SJSA1 (cell line): ENCODE results near the gene MUC2. TPM values are rescaled to one million over a fixed set of nuclear protein-coding genes. Genes with fewer than 3 reads are reported as not detected.

ENCODE experiments used
- DNase-seq, 2 experiments: peaks; one replicate each; pipeline ENCODE4 v3.0.0-alpha.2; 2015 to 2020; ENCODE audit warnings: low spot score in 2 of 2, low read depth in 1 of 2
- H3K27ac ChIP-seq: fragments of 250-450 bp; sonication (Bioruptor Pico); 2 replicates; pipeline ENCODE4 v1.5.1; 2020; ENCODE audit warnings: mild to moderate bottlenecking, moderate library complexity
- H3K27me3 ChIP-seq: fragments of 250-450 bp; sonication (Bioruptor Pico); replicated peaks from 2 replicates; pipeline ENCODE4 v1.5.1; 2020; ENCODE audit warnings: mild to moderate bottlenecking, moderate library complexity
- H3K36me3 ChIP-seq: fragments of 250-450 bp; sonication (Bioruptor Pico); 2 replicates; pipeline ENCODE4 v1.5.1; 2020; ENCODE audit warnings: mild to moderate bottlenecking
- H3K4me1 ChIP-seq: fragments of 250-450 bp; sonication (Bioruptor Pico); replicated peaks from 2 replicates; pipeline ENCODE4 v1.6.1; 2021; ENCODE audit warnings: mild to moderate bottlenecking
- H3K4me3 ChIP-seq: fragments of 250-450 bp; sonication (Bioruptor Pico); 2 replicates; pipeline ENCODE4 v1.5.1; 2020; ENCODE audit warnings: mild to moderate bottlenecking
- H3K9me3 ChIP-seq: fragments of 250-450 bp; sonication (Bioruptor Pico); replicated peaks from 2 replicates; pipeline ENCODE4 v1.5.1; 2020; ENCODE audit warnings: mild to moderate bottlenecking
- total RNA-seq: library from RNA; depleted of rRNA; stranded (reverse); fragments of >200 nt; shearing (Covaris generic); gene quantifications from 2 replicates; pipeline ENCODE4 v1.2.3, GENCODE V29; 2014

Gene MUC2
- total RNA-seq, 1 experiment from 2014 or later, result not detected

- H3K4me1 ChIP-seq, result peaks cover 11% of the 10 kb centered on the region
- H3K4me3 ChIP-seq, result no peak overlapping the region
- H3K9me3 ChIP-seq, result no peaks in the 10 kb centered on the region
- DNase-seq, result no peak
- H3K27me3 ChIP-seq, result no peaks in the 10 kb centered on the region
- no peaks in the 10 kb centered on the region for H3K36me3 ChIP-seq
- no peak overlapping the region for H3K27ac ChIP-seq
Observed at GRCh38 chr11:1064167-1064566, 10.5 kb upstream of the MUC2 start.

GRCh38 chr11:1067812-1068496, 6.7 kb upstream of the MUC2 start:
- H3K27me3 ChIP-seq, result no peaks in the 10 kb centered on the region
- no peak for DNase-seq
- peaks cover 11% of the 10 kb centered on the region for H3K4me1 ChIP-seq
- no peaks in the 10 kb centered on the region for H3K9me3 ChIP-seq
- no peak overlapping the region for H3K27ac ChIP-seq
- H3K4me3 ChIP-seq, result no peak overlapping the region
- no peaks in the 10 kb centered on the region for H3K36me3 ChIP-seq

- no peaks in the 10 kb centered on the region for H3K36me3 ChIP-seq
- peaks cover 22% of the 10 kb centered on the region for H3K4me1 ChIP-seq
- no peaks in the 10 kb centered on the region for H3K9me3 ChIP-seq
- H3K4me3 ChIP-seq, result no peak overlapping the region
- H3K27me3 ChIP-seq, result no peaks in the 10 kb centered on the region
- DNase-seq, result no peak
- no peak overlapping the region for H3K27ac ChIP-seq
Observed at GRCh38 chr11:1069740-1070139, 4.9 kb upstream of the MUC2 start.

GRCh38 chr11:1070594-1071462, 3.8 kb upstream of the MUC2 start:
- H3K27me3 ChIP-seq, result no peaks in the 10 kb centered on the region
- no peak overlapping the region for H3K4me3 ChIP-seq
- DNase-seq, result no peak
- H3K36me3 ChIP-seq, result no peaks in the 10 kb centered on the region
- peaks cover 22% of the 10 kb centered on the region for H3K4me1 ChIP-seq
- H3K27ac ChIP-seq, result no peak overlapping the region
- H3K9me3 ChIP-seq, result no peaks in the 10 kb centered on the region

- H3K36me3 ChIP-seq, result no peaks in the 10 kb centered on the region
- no peak overlapping the region for H3K27ac ChIP-seq
- H3K4me1 ChIP-seq, result peaks cover 22% of the 10 kb centered on the region
- no peaks in the 10 kb centered on the region for H3K27me3 ChIP-seq
- no peaks in the 10 kb centered on the region for H3K9me3 ChIP-seq
- no peak overlapping the region for H3K4me3 ChIP-seq
- DNase-seq, result no peak
Observed at GRCh38 chr11:1071571-1072115, 3.0 kb upstream of the MUC2 start.

GRCh38 chr11:1072116-1072820, 2.4 kb upstream of the MUC2 start:
- H3K36me3 ChIP-seq, result no peaks in the 10 kb centered on the region
- no peaks in the 10 kb centered on the region for H3K27me3 ChIP-seq
- H3K4me3 ChIP-seq, result no peak overlapping the region
- DNase-seq, result peak; percentile 20 to 50
- no peaks in the 10 kb centered on the region for H3K9me3 ChIP-seq
- H3K27ac ChIP-seq, result no peak overlapping the region
- H3K4me1 ChIP-seq, result peaks cover 22% of the 10 kb centered on the region

- no peak for DNase-seq
- Histone ChIP-seq H3K36me3 (no peaks in the 10 kb centered on the region), H3K27me3 (no peaks in the 10 kb centered on the region), H3K4me1 (peaks cover 22% of the 10 kb centered on the region), H3K27ac (peak overlapping the region; percentile 20), H3K9me3 (no peaks in the 10 kb centered on the region), H3K4me3 (no peak overlapping the region)
Observed at GRCh38 chr11:1072821-1073231, 1.8 kb upstream of the MUC2 start.

GRCh38 chr11:1073261-1073724, 1.4 kb upstream of the MUC2 start:
- Histone ChIP-seq H3K4me1 (peaks cover 22% of the 10 kb centered on the region), H3K36me3 (no peaks in the 10 kb centered on the region), H3K27me3 (no peaks in the 10 kb centered on the region), H3K9me3 (no peaks in the 10 kb centered on the region), H3K4me3 (no peak overlapping the region), H3K27ac (peak overlapping the region; percentile 20)
- DNase-seq, result peak; percentile 35 to 57

GRCh38 chr11:1073851-1074243, 827 bp upstream of the MUC2 start:
- peaks cover 22% of the 10 kb centered on the region for H3K4me1 ChIP-seq
- no peaks in the 10 kb centered on the region for H3K36me3 ChIP-seq
- no peaks in the 10 kb centered on the region for H3K27me3 ChIP-seq
- no peaks in the 10 kb centered on the region for H3K9me3 ChIP-seq
- no peak overlapping the region for H3K27ac ChIP-seq
- H3K4me3 ChIP-seq, result no peak overlapping the region
- DNase-seq, result no peak

GRCh38 chr11:1075341-1075911, 752 bp downstream of the MUC2 start:
- no peak overlapping the region for H3K27ac ChIP-seq
- no peak overlapping the region for H3K4me3 ChIP-seq
- H3K4me1 ChIP-seq, result peaks cover 22% of the 10 kb centered on the region
- H3K36me3 ChIP-seq, result no peaks in the 10 kb centered on the region
- no peaks in the 10 kb centered on the region for H3K27me3 ChIP-seq
- DNase-seq, result no peak
- H3K9me3 ChIP-seq, result no peaks in the 10 kb centered on the region

- H3K27me3 ChIP-seq, result no peaks in the 10 kb centered on the region
- no peak overlapping the region for H3K27ac ChIP-seq
- no peaks in the 10 kb centered on the region for H3K9me3 ChIP-seq
- peaks cover 22% of the 10 kb centered on the region for H3K4me1 ChIP-seq
- H3K4me3 ChIP-seq, result no peak overlapping the region
- H3K36me3 ChIP-seq, result no peaks in the 10 kb centered on the region
- DNase-seq, result no peak
Observed at GRCh38 chr11:1076061-1076665, 1.5 kb downstream of the MUC2 start.

- peaks cover 20% of the 10 kb centered on the region for H3K4me1 ChIP-seq
Observed at GRCh38 chr11:1077033-1077416, 2.4 kb downstream of the MUC2 start.

More at GRCh38 chr11:1077033-1077416, 2.4 kb downstream of the MUC2 start:
- Histone ChIP-seq H3K27me3 (no peaks in the 10 kb centered on the region), H3K4me3 (no peak overlapping the region), H3K9me3 (no peaks in the 10 kb centered on the region), H3K36me3 (no peaks in the 10 kb centered on the region), H3K27ac (no peak overlapping the region)
- DNase-seq, result no peak
